ENCODE results near the gene CFAP20DC.

DNA sequence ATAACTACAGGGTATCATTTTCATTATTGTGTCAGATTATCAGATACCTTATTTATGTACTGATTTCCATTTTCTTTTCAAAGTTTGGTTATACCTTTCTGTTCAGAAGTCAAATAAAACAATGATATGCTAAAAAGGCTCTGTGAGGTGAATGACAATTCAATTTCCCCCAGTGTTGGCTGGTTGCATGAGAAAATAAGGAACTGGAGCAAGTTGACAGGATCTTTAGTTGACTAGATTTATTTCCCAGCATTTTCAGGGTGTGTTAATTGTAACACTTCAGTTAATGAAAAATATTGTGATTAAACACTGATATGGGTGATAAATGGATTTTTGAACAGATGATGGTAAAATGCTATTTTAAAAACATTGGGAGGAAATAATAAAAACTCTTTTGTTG is 260.4 kb downstream of the CFAP20DC start:
- no peak for TF ChIP-seq FOSL1 (IDR thresholded peaks at IDR 0.05; ENCODE audit: low read depth)
- TF ChIP-seq, protein P1, sequence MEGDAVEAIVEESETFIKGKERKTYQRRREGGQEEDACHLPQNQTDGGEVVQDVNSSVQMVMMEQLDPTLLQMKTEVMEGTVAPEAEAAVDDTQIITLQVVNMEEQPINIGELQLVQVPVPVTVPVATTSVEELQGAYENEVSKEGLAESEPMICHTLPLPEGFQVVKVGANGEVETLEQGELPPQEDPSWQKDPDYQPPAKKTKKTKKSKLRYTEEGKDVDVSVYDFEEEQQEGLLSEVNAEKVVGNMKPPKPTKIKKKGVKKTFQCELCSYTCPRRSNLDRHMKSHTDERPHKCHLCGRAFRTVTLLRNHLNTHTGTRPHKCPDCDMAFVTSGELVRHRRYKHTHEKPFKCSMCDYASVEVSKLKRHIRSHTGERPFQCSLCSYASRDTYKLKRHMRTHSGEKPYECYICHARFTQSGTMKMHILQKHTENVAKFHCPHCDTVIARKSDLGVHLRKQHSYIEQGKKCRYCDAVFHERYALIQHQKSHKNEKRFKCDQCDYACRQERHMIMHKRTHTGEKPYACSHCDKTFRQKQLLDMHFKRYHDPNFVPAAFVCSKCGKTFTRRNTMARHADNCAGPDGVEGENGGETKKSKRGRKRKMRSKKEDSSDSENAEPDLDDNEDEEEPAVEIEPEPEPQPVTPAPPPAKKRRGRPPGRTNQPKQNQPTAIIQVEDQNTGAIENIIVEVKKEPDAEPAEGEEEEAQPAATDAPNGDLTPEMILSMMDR (IDR thresholded peaks at IDR 0.05 in 2 of 3, conservative IDR thresholded peaks at IDR 0.05 in 1 of 3; ENCODE audit: borderline replicate concordance in 1 of 3, insufficient read depth in 1 of 3, low read depth in 2 of 3, low read length in 2 of 3) = no peak

Data from HCT116 (cell line).